Fibroblast of lung (primary cell): ENCODE data around the gene CALHM5.

Experiments
- EZH2 ChIP-seq: IDR thresholded peaks from 2 replicates; pipeline ENCODE4 v1.5.1; 2012; ENCODE audit warnings: low read length, control low read depth, mild to moderate bottlenecking; ENCODE audit errors: missing control alignments
- TF ChIP-seq, protein P1 (sequence below), 2 donors: IDR thresholded peaks in 1 of 2; conservative IDR thresholded peaks in 1 of 2; 1 replicate in 1 of 2; 2 replicates in 1 of 2; pipeline ENCODE4 v1.5.1; 2011 to 2012; ENCODE audit warnings: low read length in 2 of 2, control low read depth in 1 of 2, inconsistent platforms in 1 of 2, low read depth in 1 of 2, mild to moderate bottlenecking in 1 of 2

DNA sequence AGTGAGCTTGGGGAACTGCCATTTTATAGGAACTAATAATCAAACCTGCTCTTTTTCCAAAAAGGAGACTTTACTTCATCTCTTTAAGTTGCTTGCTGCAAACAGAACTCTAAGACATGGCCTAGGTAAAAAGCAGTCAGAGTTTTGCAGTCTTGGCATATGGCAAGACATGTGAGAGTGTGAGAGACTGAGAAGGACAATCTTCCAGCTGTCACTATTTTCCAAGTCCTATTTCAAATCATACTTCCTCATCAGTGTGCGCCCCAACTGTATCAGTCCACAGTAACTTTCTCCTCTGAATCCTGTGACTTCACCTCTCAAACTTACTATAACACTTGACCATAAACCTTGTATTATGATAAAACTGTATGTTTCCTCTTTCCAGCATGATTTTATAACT lies 39.9 kb upstream of the CALHM5 start:
- TF ChIP-seq, protein P1, sequence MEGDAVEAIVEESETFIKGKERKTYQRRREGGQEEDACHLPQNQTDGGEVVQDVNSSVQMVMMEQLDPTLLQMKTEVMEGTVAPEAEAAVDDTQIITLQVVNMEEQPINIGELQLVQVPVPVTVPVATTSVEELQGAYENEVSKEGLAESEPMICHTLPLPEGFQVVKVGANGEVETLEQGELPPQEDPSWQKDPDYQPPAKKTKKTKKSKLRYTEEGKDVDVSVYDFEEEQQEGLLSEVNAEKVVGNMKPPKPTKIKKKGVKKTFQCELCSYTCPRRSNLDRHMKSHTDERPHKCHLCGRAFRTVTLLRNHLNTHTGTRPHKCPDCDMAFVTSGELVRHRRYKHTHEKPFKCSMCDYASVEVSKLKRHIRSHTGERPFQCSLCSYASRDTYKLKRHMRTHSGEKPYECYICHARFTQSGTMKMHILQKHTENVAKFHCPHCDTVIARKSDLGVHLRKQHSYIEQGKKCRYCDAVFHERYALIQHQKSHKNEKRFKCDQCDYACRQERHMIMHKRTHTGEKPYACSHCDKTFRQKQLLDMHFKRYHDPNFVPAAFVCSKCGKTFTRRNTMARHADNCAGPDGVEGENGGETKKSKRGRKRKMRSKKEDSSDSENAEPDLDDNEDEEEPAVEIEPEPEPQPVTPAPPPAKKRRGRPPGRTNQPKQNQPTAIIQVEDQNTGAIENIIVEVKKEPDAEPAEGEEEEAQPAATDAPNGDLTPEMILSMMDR (conservative IDR thresholded peaks at IDR 0.05 in 1 of 2, IDR thresholded peaks at IDR 0.05 in 1 of 2; ENCODE audit: low read depth in 1 of 2, low read length in 2 of 2) = no peak
- no peak for TF ChIP-seq EZH2
